CD4-positive, alpha-beta memory T cell (primary cell): ENCODE measurements around the gene SMARCB1. TPM values are rescaled to one million over a fixed set of nuclear protein-coding genes. Genes with fewer than 3 reads are reported as not detected.

Source experiments
- CTCF ChIA-PET: fragments of 350-600 bp; sonication (Branson Sonifier 250); formaldehyde crosslinking; loops from one replicate; lab custom pipeline; 2021; ENCODE audit warnings: inconsistent platforms; ENCODE audit not compliant: partially characterized antibody; lab: Charles Lee
- POLR2A ChIA-PET: fragments of 350-600 bp; sonication (Branson Sonifier 250); formaldehyde crosslinking; loops from one replicate; lab custom pipeline; 2021; ENCODE audit not compliant: partially characterized antibody; lab: Charles Lee
- DNase-seq, 5 donors: peaks; one replicate each; pipeline versions ENCODE4 v3.0.0 to v3.0.0-alpha.2; 2020 to 2022; ENCODE audit warnings: mixed read lengths in 1 of 5
- H3K27ac ChIP-seq: one replicate; pipeline ENCODE4 v1.7.0; 2013; ENCODE audit warnings: low read depth, low read length
- H3K27me3 ChIP-seq: 2 replicates; pipeline ENCODE4 v1.7.0; 2013; ENCODE audit warnings: mild to moderate bottlenecking, low read length, moderate library complexity; ENCODE audit not compliant: insufficient read depth
- H3K36me3 ChIP-seq: 2 replicates; pipeline ENCODE4 v1.7.0; 2013; ENCODE audit warnings: mild to moderate bottlenecking, low read length, moderate library complexity; ENCODE audit not compliant: insufficient read depth
- H3K4me1 ChIP-seq: 2 replicates; pipeline ENCODE4 v1.7.0; 2013; ENCODE audit warnings: mild to moderate bottlenecking, low read length, moderate library complexity; ENCODE audit not compliant: insufficient read depth
- H3K4me3 ChIP-seq, 2 donors: one replicate each; pipeline ENCODE4 v1.7.0; 2013; ENCODE audit warnings: low read length in 2 of 2, mild to moderate bottlenecking in 1 of 2
- H3K9me3 ChIP-seq, 2 donors: one replicate each; pipeline ENCODE4 v1.7.0; 2013; ENCODE audit warnings: low read length in 2 of 2, control low read depth in 1 of 2; ENCODE audit not compliant: control insufficient read depth in 1 of 2
- H3K27ac Mint-ChIP-seq, 7 donors: one replicate each; pipeline ENCODE4 v1.8.0; 2020 to 2021; ENCODE audit warnings: mixed read lengths in 7 of 7, mild to moderate bottlenecking in 6 of 7, inconsistent platforms in 3 of 7, moderate library complexity in 3 of 7
- H3K27me3 Mint-ChIP-seq, 2 donors: one replicate each; pipeline ENCODE4 v1.8.0; 2020 to 2021; ENCODE audit warnings: mixed read lengths in 2 of 2
- H3K36me3 Mint-ChIP-seq, 2 donors: one replicate each; pipeline ENCODE4 v1.8.0; 2020 to 2021; ENCODE audit warnings: mixed read lengths in 2 of 2, inconsistent platforms in 1 of 2, mild to moderate bottlenecking in 1 of 2
- H3K4me1 Mint-ChIP-seq, 4 donors: one replicate each; pipeline ENCODE4 v1.8.0; 2020 to 2021; ENCODE audit warnings: mixed read lengths in 4 of 4, mild to moderate bottlenecking in 1 of 4
- H3K4me3 Mint-ChIP-seq, 8 donors: one replicate each; pipeline ENCODE4 v1.8.0; 2020 to 2021; ENCODE audit warnings: mixed read lengths in 8 of 8, mild to moderate bottlenecking in 7 of 8, moderate library complexity in 6 of 8, inconsistent platforms in 3 of 8
- H3K9me3 Mint-ChIP-seq, 8 donors: one replicate each; pipeline ENCODE4 v1.8.0; 2020 to 2021; ENCODE audit warnings: mixed read lengths in 8 of 8, mild to moderate bottlenecking in 5 of 8, inconsistent platforms in 3 of 8, moderate library complexity in 1 of 8
- intact Hi-C: fragments of 100-400 bp; cut with micrococcal nuclease; formaldehyde crosslinking; loops from one replicate; pipeline ENCODE4 v1.15.1; 2023
- polyA plus RNA-seq, 2 donors: library from polyadenylated mRNA; unstranded; fragments of 300-500 nt; fragmentation: Illumina TruSeq; gene quantifications; one replicate each; pipeline ENCODE4 v1.2.3, GENCODE V29; 2021
- total RNA-seq, 2 experiments: library from RNA; stranded (reverse); gene quantifications; one replicate each; pipeline ENCODE4 v1.2.3, GENCODE V29; 2021

Gene SMARCB1
- total and polyA plus RNA-seq, 4 experiments from 2014 or later = 36.6 to 46.0 (median 41.7) TPM

GRCh38 chr22:23773483-23774113, 13.2 kb upstream of the SMARCB1 start:
- Histone ChIP-seq H3K9me3 (no peaks in the 10 kb centered on the region), H3K27me3 (no peaks in the 10 kb centered on the region), H3K36me3 (no peaks in the 10 kb centered on the region), H3K4me3 (no peak overlapping the region), H3K27ac (no peak overlapping the region), H3K4me1 (peaks cover 16% of the 10 kb centered on the region)
- POLR2A ChIA-PET = interaction anchor here (2.4 kb wide), 1 partner anchor 13 kb away, joined by 7 read pairs; the partner anchor contains the start of gene SMARCB1
- Mint-ChIP-seq H3K36me3 (no peaks in the 10 kb centered on the region), H3K27ac (peak overlapping the region in 2 of 7 donors; percentile 5 to 48), H3K27me3 (peaks cover 0 to 1% of the 10 kb centered on the region in 2 donors), H3K4me1 (peaks cover 8 to 24% (median 12%) of the 10 kb centered on the region in 4 donors), H3K4me3 (peak overlapping the region; percentile 1 to 77 (median 53)), H3K9me3 (no peaks in the 10 kb centered on the region)
- intact Hi-C loops = loop anchor here (2.0 kb wide), 1 partner anchor 65 kb away; the partner anchor contains the start of gene DERL3
- no peak for DNase-seq
- CTCF ChIA-PET = interaction anchor here (1.9 kb wide), 1 partner anchor 76 kb away, joined by 8 read pairs; no protein-coding TSS in a partner anchor

GRCh38 chr22:23774114-23774921, 12.4 kb upstream of the SMARCB1 start:
- Histone ChIP-seq H3K9me3 (no peaks in the 10 kb centered on the region), H3K4me3 (no peak overlapping the region), H3K36me3 (no peaks in the 10 kb centered on the region), H3K4me1 (peaks cover 16% of the 10 kb centered on the region), H3K27me3 (no peaks in the 10 kb centered on the region), H3K27ac (no peak overlapping the region)
- Mint-ChIP-seq H3K27me3 (peaks cover 0 to 1% of the 10 kb centered on the region in 2 donors), H3K4me3 (peak overlapping the region in 1 of 8 donors; percentile 21), H3K27ac (peak overlapping the region in 2 of 7 donors; percentile 36 to 83), H3K4me1 (peaks cover 8 to 24% (median 12%) of the 10 kb centered on the region in 4 donors), H3K36me3 (no peaks in the 10 kb centered on the region), H3K9me3 (no peaks in the 10 kb centered on the region)
- no peak for DNase-seq
- ChIA-PET POLR2A (interaction anchor here (1.9 to 2.4 kb wide), 2 partner anchors 13 to 237 kb away, joined by 4 to 7 read pairs; partner anchors contain the start of genes CABIN1 and SMARCB1), CTCF (interaction anchor here (1.1 to 1.9 kb wide), 3 partner anchors 72 to 78 kb away, joined by 4 to 8 read pairs (median 5); no protein-coding TSS in a partner anchor)
- intact Hi-C loops = no loop called here

GRCh38 chr22:23774922-23775436, 11.8 kb upstream of the SMARCB1 start:
- Histone ChIP-seq H3K27me3 (no peaks in the 10 kb centered on the region), H3K9me3 (no peaks in the 10 kb centered on the region), H3K36me3 (no peaks in the 10 kb centered on the region), H3K4me1 (peaks cover 16% of the 10 kb centered on the region), H3K27ac (no peak overlapping the region), H3K4me3 (no peak overlapping the region)
- Mint-ChIP-seq H3K36me3 (no peaks in the 10 kb centered on the region), H3K4me3 (no peak overlapping the region), H3K27me3 (peaks cover 0 to 1% of the 10 kb centered on the region in 2 donors), H3K4me1 (peaks cover 8 to 27% (median 12%) of the 10 kb centered on the region in 4 donors), H3K27ac (peak overlapping the region in 1 of 7 donors; percentile 36), H3K9me3 (no peaks in the 10 kb centered on the region)
- DNase-seq = no peak
- ChIA-PET CTCF (interaction anchor here (1.1 to 1.9 kb wide), 3 partner anchors 72 to 77 kb away, joined by 4 to 8 read pairs (median 5); no protein-coding TSS in a partner anchor), POLR2A (interaction anchor here (1.9 to 2.4 kb wide), 2 partner anchors 12 to 236 kb away, joined by 4 to 7 read pairs; partner anchors contain the start of genes CABIN1 and SMARCB1)
- intact Hi-C loops = no loop called here

GRCh38 chr22:23775779-23776375, 10.9 kb upstream of the SMARCB1 start:
- H3K27ac Mint-ChIP-seq = peak overlapping the region in 2 of 7 donors; percentile 9 to 85
- intact Hi-C loops = no loop called here
- CTCF ChIA-PET = interaction anchor here (1.5 kb wide), 1 partner anchor 71 kb away, joined by 4 read pairs; no protein-coding TSS in a partner anchor
- Histone ChIP-seq H3K4me3 (no peak overlapping the region), H3K4me1 (peaks cover 13% of the 10 kb centered on the region), H3K27ac (no peak overlapping the region), H3K36me3 (no peaks in the 10 kb centered on the region), H3K9me3 (no peaks in the 10 kb centered on the region), H3K27me3 (no peaks in the 10 kb centered on the region)
- H3K9me3 Mint-ChIP-seq = no peaks in the 10 kb centered on the region
- peaks cover 0 to 1% of the 10 kb centered on the region in 2 donors for H3K27me3 Mint-ChIP-seq
- POLR2A ChIA-PET = interaction anchor here (0.6 to 1.9 kb wide), 2 partner anchors 81 to 235 kb away, joined by 3 to 4 read pairs; partner anchors contain the start of gene CABIN1
- H3K4me3 Mint-ChIP-seq = no peak overlapping the region
- DNase-seq = no peak
- peaks cover 8 to 26% (median 11%) of the 10 kb centered on the region in 4 donors for H3K4me1 Mint-ChIP-seq
- no peaks in the 10 kb centered on the region for H3K36me3 Mint-ChIP-seq

- no peak overlapping the region for H3K4me3 Mint-ChIP-seq
- POLR2A ChIA-PET = interaction anchor here (0.6 kb wide), 1 partner anchor 12 kb away, joined by 3 read pairs; no protein-coding TSS in a partner anchor
These were observed 8.8 kb upstream of the SMARCB1 start for GRCh38 chr22:23777776-23778576.

GRCh38 chr22:23778577-23778900, 8.2 kb upstream of the SMARCB1 start:
- intact Hi-C loops = no loop called here
- CTCF ChIA-PET = interaction anchor here (1.4 kb wide), 1 partner anchor 11 kb away, joined by 3 read pairs; no protein-coding TSS in a partner anchor
- Mint-ChIP-seq H3K4me1 (peaks cover 0 to 4% (median under 1%) of the 10 kb centered on the region in 4 donors), H3K36me3 (no peaks in the 10 kb centered on the region), H3K4me3 (no peak overlapping the region), H3K9me3 (no peaks in the 10 kb centered on the region), H3K27ac (peak overlapping the region in 1 of 7 donors; percentile 68), H3K27me3 (no peaks in the 10 kb centered on the region)
- Histone ChIP-seq H3K9me3 (no peaks in the 10 kb centered on the region), H3K27me3 (no peaks in the 10 kb centered on the region), H3K4me3 (no peak overlapping the region), H3K36me3 (no peaks in the 10 kb centered on the region), H3K4me1 (no peaks in the 10 kb centered on the region), H3K27ac (no peak overlapping the region)
- no peak for DNase-seq
- POLR2A ChIA-PET = no interaction called here

More at GRCh38 chr22:23777776-23778576, 8.8 kb upstream of the SMARCB1 start:
- Histone ChIP-seq H3K4me1 (peaks cover 3% of the 10 kb centered on the region), H3K9me3 (no peaks in the 10 kb centered on the region), H3K27ac (no peak overlapping the region), H3K36me3 (no peaks in the 10 kb centered on the region), H3K27me3 (no peaks in the 10 kb centered on the region), H3K4me3 (no peak overlapping the region)
- no peak overlapping the region for H3K27ac Mint-ChIP-seq
- CTCF ChIA-PET = interaction anchor here (1.3 to 1.4 kb wide), 2 partner anchors 11 to 20 kb away, joined by 3 read pairs; no protein-coding TSS in a partner anchor
- intact Hi-C loops = no loop called here
- peaks cover 0 to 9% (median 5%) of the 10 kb centered on the region in 4 donors for H3K4me1 Mint-ChIP-seq
- DNase-seq = no peak
- H3K9me3 Mint-ChIP-seq = no peaks in the 10 kb centered on the region
- peaks cover 0 to 1% of the 10 kb centered on the region in 2 donors for H3K27me3 Mint-ChIP-seq
- no peaks in the 10 kb centered on the region for H3K36me3 Mint-ChIP-seq
